ENCODE results near the gene BTAF1.

BTAF1 gene

DNA sequence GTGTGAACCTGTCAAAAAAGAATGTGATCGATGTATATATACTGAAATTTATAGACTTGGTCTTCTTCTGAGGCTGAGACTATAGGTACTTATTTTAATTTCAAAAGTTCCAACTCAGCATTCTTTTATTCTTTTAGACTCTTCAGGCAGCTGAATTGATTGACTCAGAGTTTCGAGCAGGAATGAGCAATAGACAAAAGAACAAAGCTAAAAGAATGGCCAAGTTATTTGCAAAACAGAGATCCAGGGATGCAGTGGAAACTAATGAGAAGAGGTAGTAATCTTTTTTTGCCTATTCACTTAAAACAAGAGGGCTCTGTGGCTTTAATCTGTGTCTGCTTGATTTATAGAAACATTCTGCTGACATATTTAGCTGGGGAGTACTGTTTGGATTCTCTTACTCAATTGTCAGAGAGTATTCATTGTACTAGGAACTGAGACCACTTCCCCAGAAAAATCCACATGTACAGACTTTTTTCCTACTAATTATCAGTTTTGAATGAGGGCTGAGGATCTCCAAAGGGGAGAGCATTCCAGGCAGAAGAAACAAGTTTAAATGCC lies 30.1 kb downstream of the BTAF1 start:
- H3K9ac ChIP-seq (ENCODE audit: low read depth, low read length): no peak overlapping the region
- H3K4me1 ChIP-seq (ENCODE audit: control insufficient read depth, insufficient read depth, low read length): no peaks in the 10 kb centered on the region
- H3K4me3 ChIP-seq (ENCODE audit: low read length): no peak overlapping the region
- H3K9me3 ChIP-seq (replicated peaks; ENCODE audit: low read length): no peaks in the 10 kb centered on the region
- no peak overlapping the region for H3K4me2 ChIP-seq (ENCODE audit: low read length)
- peaks cover 56% of the 10 kb centered on the region for H3K36me3 ChIP-seq (ENCODE audit: insufficient read depth, low read length)
- no peaks in the 10 kb centered on the region for H3K27me3 ChIP-seq (ENCODE audit: control insufficient read depth, insufficient read depth, low read length)

- no peak overlapping the region for H3K9ac ChIP-seq (ENCODE audit: low read depth, low read length)
- no peak overlapping the region for H3K4me3 ChIP-seq (ENCODE audit: low read length)
- no peak overlapping the region for H3K4me2 ChIP-seq (ENCODE audit: low read length)
- H3K27me3 ChIP-seq (ENCODE audit: control insufficient read depth, insufficient read depth, low read length): no peaks in the 10 kb centered on the region
- peaks cover 67% of the 10 kb centered on the region for H3K36me3 ChIP-seq (ENCODE audit: insufficient read depth, low read length)
- no peaks in the 10 kb centered on the region for H3K9me3 ChIP-seq (replicated peaks; ENCODE audit: low read length)
- H3K4me1 ChIP-seq (ENCODE audit: control insufficient read depth, insufficient read depth, low read length): no peaks in the 10 kb centered on the region
These were observed 31.5 kb downstream of the BTAF1 start for GRCh38 chr10:91955114-91955513.

DNA sequence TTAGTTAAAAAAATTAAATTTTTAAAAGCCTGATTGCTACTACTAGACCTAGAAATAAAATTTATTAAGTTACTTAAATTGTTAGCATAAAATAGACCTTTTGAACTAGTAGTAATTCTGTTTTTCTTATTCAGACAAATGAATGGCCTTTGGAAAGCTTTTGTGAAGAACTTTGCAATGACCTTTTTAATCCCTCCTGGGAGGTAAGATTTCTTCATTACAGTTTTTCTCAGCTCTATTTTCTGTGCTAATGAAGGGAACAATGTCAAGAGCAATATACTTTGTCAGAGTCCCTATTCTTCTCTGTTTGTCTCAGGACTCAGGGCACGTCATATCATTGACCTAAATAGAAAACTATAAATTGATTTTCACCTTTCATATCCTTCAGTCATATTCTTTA lies 33.5 kb downstream of the BTAF1 start:
- Histone ChIP-seq H3K4me2 (ENCODE audit: low read length) (no peak overlapping the region), H3K27me3 (ENCODE audit: control insufficient read depth, insufficient read depth, low read length) (no peaks in the 10 kb centered on the region), H3K9me3 (replicated peaks; ENCODE audit: low read length) (no peaks in the 10 kb centered on the region), H3K4me1 (ENCODE audit: control insufficient read depth, insufficient read depth, low read length) (no peaks in the 10 kb centered on the region), H3K36me3 (ENCODE audit: insufficient read depth, low read length) (peaks cover 62% of the 10 kb centered on the region), H3K9ac (ENCODE audit: low read depth, low read length) (no peak overlapping the region), H3K4me3 (ENCODE audit: low read length) (no peak overlapping the region)

DNA sequence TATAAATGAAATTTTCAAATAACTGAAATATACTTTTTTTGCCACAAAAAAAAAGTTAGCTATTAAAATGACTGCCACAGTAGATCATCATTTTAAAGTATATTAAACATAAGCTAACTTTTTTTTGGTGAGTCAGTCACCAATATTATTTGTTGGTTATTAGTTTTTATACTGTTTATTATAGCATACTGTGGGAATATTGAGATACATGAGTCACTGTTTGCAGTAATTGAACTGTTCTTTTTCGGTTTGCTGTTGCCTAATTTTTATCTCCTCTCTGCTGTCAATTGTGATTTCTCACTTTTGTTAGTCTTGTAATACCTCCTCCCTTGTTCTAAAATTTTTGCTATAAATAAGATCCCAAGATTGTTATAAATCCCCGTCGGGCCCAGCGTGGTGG lies 45.7 kb downstream of the BTAF1 start:
- no peak overlapping the region for H3K4me3 ChIP-seq (ENCODE audit: low read length)
- H3K4me1 ChIP-seq (ENCODE audit: control insufficient read depth, insufficient read depth, low read length): peaks cover 2% of the 10 kb centered on the region
- no peaks in the 10 kb centered on the region for H3K9me3 ChIP-seq (replicated peaks; ENCODE audit: low read length)
- H3K4me2 ChIP-seq (ENCODE audit: low read length): no peak overlapping the region
- peaks cover 33% of the 10 kb centered on the region for H3K36me3 ChIP-seq (ENCODE audit: insufficient read depth, low read length)
- H3K27me3 ChIP-seq (ENCODE audit: control insufficient read depth, insufficient read depth, low read length): no peaks in the 10 kb centered on the region
- no peak overlapping the region for H3K9ac ChIP-seq (ENCODE audit: low read depth, low read length)

DNA sequence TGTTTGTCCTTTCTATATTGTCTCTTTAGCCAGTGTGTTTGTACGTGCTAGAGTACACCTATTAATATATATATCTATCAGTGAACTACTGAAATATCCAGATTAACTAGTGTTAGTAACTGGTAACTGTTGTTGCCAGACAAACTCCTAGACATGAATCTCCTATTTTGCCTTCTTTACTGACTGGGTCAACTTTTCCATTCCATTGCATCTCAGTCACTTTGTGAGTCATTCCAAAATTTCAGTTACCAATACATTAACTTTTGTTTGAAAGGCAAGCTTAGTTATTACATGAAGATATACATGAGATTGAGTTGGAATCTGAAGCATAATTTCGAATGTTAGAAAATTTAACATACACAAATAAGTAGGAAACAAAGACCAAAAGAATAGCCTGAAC lies 51.4 kb downstream of the BTAF1 start:
- no peaks in the 10 kb centered on the region for H3K27me3 ChIP-seq (ENCODE audit: control insufficient read depth, insufficient read depth, low read length)
- H3K9ac ChIP-seq (ENCODE audit: low read depth, low read length): no peak overlapping the region
- H3K9me3 ChIP-seq (replicated peaks; ENCODE audit: low read length): no peaks in the 10 kb centered on the region
- peaks cover 13% of the 10 kb centered on the region for H3K36me3 ChIP-seq (ENCODE audit: insufficient read depth, low read length)
- H3K4me2 ChIP-seq (ENCODE audit: low read length): no peak overlapping the region
- H3K4me3 ChIP-seq (ENCODE audit: low read length): no peak overlapping the region
- peaks cover 15% of the 10 kb centered on the region for H3K4me1 ChIP-seq (ENCODE audit: control insufficient read depth, insufficient read depth, low read length)

- Histone ChIP-seq H3K4me3 (ENCODE audit: low read length) (no peak overlapping the region), H3K27me3 (ENCODE audit: control insufficient read depth, insufficient read depth, low read length) (no peaks in the 10 kb centered on the region), H3K4me2 (ENCODE audit: low read length) (no peak overlapping the region), H3K9ac (ENCODE audit: low read depth, low read length) (no peak overlapping the region), H3K9me3 (replicated peaks; ENCODE audit: low read length) (no peaks in the 10 kb centered on the region), H3K36me3 (ENCODE audit: insufficient read depth, low read length) (peaks cover 13% of the 10 kb centered on the region), H3K4me1 (ENCODE audit: control insufficient read depth, insufficient read depth, low read length) (peaks cover 15% of the 10 kb centered on the region)
These were observed 51.9 kb downstream of the BTAF1 start for GRCh38 chr10:91975438-91975837.

DNA sequence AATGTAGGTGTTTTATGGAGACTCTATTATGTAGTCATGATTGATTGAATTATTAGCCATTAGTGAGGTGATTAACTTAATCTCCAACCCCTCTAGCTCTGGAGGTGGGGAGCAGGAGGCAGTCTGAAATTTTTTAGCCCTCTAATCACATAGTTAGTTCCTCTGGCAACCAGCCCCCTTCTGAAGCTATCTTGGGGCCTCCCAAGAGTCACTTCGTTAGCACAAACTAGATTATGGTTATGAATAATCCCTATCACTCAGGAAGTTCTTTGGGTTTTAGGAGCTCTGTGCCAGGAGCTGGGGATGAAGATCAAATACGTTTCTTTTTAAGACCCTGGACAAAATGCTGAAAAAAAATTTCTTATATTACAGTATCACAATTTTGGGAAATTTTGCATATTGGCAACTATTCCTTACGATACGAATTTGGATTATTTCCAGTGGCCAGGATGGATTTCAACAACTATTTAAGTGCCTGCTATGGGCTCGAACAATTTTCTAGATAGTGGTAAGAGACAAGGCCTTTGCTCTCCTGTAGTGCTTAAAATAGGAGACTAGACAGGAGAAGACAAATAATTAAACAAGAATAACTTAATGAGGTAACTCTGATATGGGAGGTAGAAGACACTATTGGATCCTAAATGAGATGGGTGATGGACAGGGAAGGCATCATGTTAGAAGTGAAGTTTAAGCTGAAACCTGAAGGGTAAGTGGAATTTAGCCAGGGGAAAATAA lies 52.9 kb downstream of the BTAF1 start:
- no peaks in the 10 kb centered on the region for H3K27me3 ChIP-seq (ENCODE audit: control insufficient read depth, insufficient read depth, low read length)
- no peak overlapping the region for H3K4me2 ChIP-seq (ENCODE audit: low read length)
- H3K36me3 ChIP-seq (ENCODE audit: insufficient read depth, low read length): peaks cover 15% of the 10 kb centered on the region
- H3K4me1 ChIP-seq (ENCODE audit: control insufficient read depth, insufficient read depth, low read length): peaks cover 15% of the 10 kb centered on the region
- H3K4me3 ChIP-seq (ENCODE audit: low read length): no peak overlapping the region
- no peak overlapping the region for H3K9ac ChIP-seq (ENCODE audit: low read depth, low read length)
- no peaks in the 10 kb centered on the region for H3K9me3 ChIP-seq (replicated peaks; ENCODE audit: low read length)

- Histone ChIP-seq H3K4me2 (ENCODE audit: low read length) (no peak overlapping the region), H3K36me3 (ENCODE audit: insufficient read depth, low read length) (peaks cover 21% of the 10 kb centered on the region), H3K4me1 (ENCODE audit: control insufficient read depth, insufficient read depth, low read length) (peaks cover 15% of the 10 kb centered on the region), H3K9me3 (replicated peaks; ENCODE audit: low read length) (no peaks in the 10 kb centered on the region), H3K27me3 (ENCODE audit: control insufficient read depth, insufficient read depth, low read length) (no peaks in the 10 kb centered on the region), H3K9ac (ENCODE audit: low read depth, low read length) (no peak overlapping the region), H3K4me3 (ENCODE audit: low read length) (no peak overlapping the region)
These were observed 53.9 kb downstream of the BTAF1 start for GRCh38 chr10:91977491-91977890.

DNA sequence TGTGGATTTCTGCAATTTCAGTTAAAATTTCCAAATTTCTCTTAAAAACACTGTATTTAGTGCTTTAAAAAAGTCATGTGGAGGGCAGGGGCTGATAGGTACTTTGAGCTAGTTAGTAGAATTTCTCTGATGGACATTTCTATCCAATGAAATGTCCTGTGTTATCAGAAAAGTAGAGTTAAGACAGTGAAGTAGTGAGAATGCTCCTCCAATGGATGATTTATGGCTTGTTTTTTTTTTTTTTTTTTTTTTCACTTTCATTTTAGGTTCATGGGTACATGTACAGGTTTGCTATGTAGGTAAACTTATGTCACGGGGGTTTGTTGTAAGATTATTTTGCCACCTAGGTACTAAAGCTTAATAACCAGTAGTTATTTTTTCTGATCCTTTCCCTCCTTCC lies 55.0 kb downstream of the BTAF1 start:
- Histone ChIP-seq H3K4me1 (ENCODE audit: control insufficient read depth, insufficient read depth, low read length) (peaks cover 15% of the 10 kb centered on the region), H3K36me3 (ENCODE audit: insufficient read depth, low read length) (peaks cover 30% of the 10 kb centered on the region)

GRCh38 chr10:91980319-91980718 lies 56.7 kb downstream of the BTAF1 start:
- Histone ChIP-seq H3K36me3 (ENCODE audit: insufficient read depth, low read length) (peaks cover 38% of the 10 kb centered on the region), H3K4me3 (ENCODE audit: low read length) (no peak overlapping the region), H3K4me1 (ENCODE audit: control insufficient read depth, insufficient read depth, low read length) (peaks cover 3% of the 10 kb centered on the region), H3K9me3 (replicated peaks; ENCODE audit: low read length) (no peaks in the 10 kb centered on the region), H3K27me3 (ENCODE audit: control insufficient read depth, insufficient read depth, low read length) (no peaks in the 10 kb centered on the region), H3K4me2 (ENCODE audit: low read length) (no peak overlapping the region), H3K9ac (ENCODE audit: low read depth, low read length) (no peak overlapping the region)

More for the DNA sequence above, 55.0 kb downstream of the BTAF1 start:
- Histone ChIP-seq H3K9me3 (replicated peaks; ENCODE audit: low read length) (no peaks in the 10 kb centered on the region), H3K4me2 (ENCODE audit: low read length) (no peak overlapping the region), H3K27me3 (ENCODE audit: control insufficient read depth, insufficient read depth, low read length) (no peaks in the 10 kb centered on the region), H3K4me3 (ENCODE audit: low read length) (no peak overlapping the region), H3K9ac (ENCODE audit: low read depth, low read length) (no peak overlapping the region)

DNA sequence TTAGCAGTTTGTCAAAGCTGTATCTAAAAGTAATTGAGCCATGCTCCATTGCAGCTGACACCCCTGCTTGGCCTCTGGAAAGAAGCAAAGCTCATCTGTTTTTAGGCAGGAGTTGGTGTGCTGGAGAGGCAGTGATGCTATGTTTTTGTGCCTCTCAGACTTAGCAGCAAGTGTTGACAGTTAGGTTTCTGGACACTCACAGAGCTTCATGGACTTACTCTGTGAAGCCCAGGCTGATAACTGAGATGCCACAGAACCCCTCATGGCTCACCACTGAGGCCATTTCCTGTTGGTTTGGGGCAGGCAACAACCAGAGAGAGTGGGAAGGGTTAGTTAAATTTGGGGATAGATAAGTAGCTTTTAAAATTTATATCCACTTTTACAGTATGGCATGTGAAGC lies 59.8 kb downstream of the BTAF1 start:
- Histone ChIP-seq H3K27me3 (ENCODE audit: control insufficient read depth, insufficient read depth, low read length) (no peaks in the 10 kb centered on the region), H3K4me1 (ENCODE audit: control insufficient read depth, insufficient read depth, low read length) (no peaks in the 10 kb centered on the region), H3K4me2 (ENCODE audit: low read length) (no peak overlapping the region), H3K4me3 (ENCODE audit: low read length) (no peak overlapping the region), H3K36me3 (ENCODE audit: insufficient read depth, low read length) (peaks cover 48% of the 10 kb centered on the region), H3K9ac (ENCODE audit: low read depth, low read length) (no peak overlapping the region), H3K9me3 (replicated peaks; ENCODE audit: low read length) (no peaks in the 10 kb centered on the region)

DNA sequence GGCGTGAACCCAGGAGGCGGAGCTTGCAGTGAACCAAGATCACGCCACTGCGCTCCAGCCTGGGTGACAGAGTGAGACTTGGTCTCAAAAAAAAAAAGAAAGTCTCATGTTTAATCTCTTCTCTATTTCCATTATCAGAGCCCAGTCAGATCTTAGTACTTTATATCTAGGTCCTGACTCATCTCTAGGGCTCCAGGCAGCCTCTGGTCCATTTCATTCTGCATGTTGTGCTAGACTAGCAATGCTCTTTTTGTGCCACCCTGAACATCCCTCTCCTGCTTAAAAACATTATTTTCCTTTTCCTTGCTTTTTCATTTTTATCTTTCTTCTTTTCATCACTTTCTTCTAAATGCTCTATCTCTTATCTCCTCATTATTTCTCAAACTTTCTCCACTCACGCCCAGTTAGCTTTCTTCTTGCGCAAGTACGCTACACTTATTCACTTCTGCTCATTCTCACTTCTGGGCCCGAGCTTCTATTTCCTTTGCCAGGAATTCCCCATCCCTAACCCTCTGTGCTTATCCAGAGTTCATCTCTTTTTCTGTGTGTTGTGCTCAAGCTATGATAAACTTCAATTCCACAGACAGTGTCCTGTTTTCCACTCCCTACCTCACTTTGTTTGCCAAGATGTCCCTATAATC lies 63.9 kb downstream of the BTAF1 start:
- Histone ChIP-seq H3K36me3 (ENCODE audit: insufficient read depth, low read length) (peaks cover 45% of the 10 kb centered on the region), H3K4me1 (ENCODE audit: control insufficient read depth, insufficient read depth, low read length) (no peaks in the 10 kb centered on the region), H3K9ac (ENCODE audit: low read depth, low read length) (no peak overlapping the region), H3K4me3 (ENCODE audit: low read length) (no peak overlapping the region), H3K27me3 (ENCODE audit: control insufficient read depth, insufficient read depth, low read length) (no peaks in the 10 kb centered on the region), H3K9me3 (replicated peaks; ENCODE audit: low read length) (no peaks in the 10 kb centered on the region), H3K4me2 (ENCODE audit: low read length) (no peak overlapping the region)
